A673 (cell line): ENCODE measurements around the gene KAZN. TPM values are rescaled to one million over a fixed set of nuclear protein-coding genes. Genes with fewer than 3 reads are reported as not detected.

ENCODE experiments used
- BruUV-seq: library from RNA; stranded (reverse); fragments of 400-500 nt; replicated peaks from 2 replicates; lab custom pipeline; 2021; lab: Mats Ljungman, UMichigan
- CTCF ChIA-PET: fragments of 300-600 bp; sonication (Branson Sonifier 250); formaldehyde crosslinking; loops from one replicate; lab custom pipeline; 2022; ENCODE audit warnings: antibody characterized with exemption; lab: Charles Lee
- POLR2A ChIA-PET: fragments of 300-600 bp; sonication (Branson Sonifier 250); formaldehyde crosslinking; loops from one replicate; lab custom pipeline; 2022; ENCODE audit warnings: antibody characterized with exemption; ENCODE audit not compliant: low non-redundant PET; lab: Charles Lee
- DNase-seq: peaks from one replicate; pipeline ENCODE4 v3.0.0-alpha.2; 2015; ENCODE audit warnings: low spot score
- H3K27ac ChIP-seq: fragments of 200-600 bp; sonication (generic); 2 replicates; pipeline ENCODE4 v1.5.1; 2016; ENCODE audit warnings: mixed run types, low read depth, mild to moderate bottlenecking, mixed read lengths, antibody characterized with exemption, low read length; ENCODE audit not compliant: poor library complexity, severe bottlenecking
- H3K27me3 ChIP-seq: fragments of 200-600 bp; sonication (generic); replicated peaks from 2 replicates; pipeline ENCODE4 v1.6.1; 2017; ENCODE audit warnings: mixed run types, low read depth, mild to moderate bottlenecking, mixed read lengths, antibody characterized with exemption, low read length; ENCODE audit not compliant: insufficient read depth, poor library complexity
- H3K36me3 ChIP-seq: fragments of 200-600 bp; sonication (generic); 2 replicates; pipeline ENCODE4 v1.6.1; 2016; ENCODE audit warnings: mixed run types, mild to moderate bottlenecking, mixed read lengths, antibody characterized with exemption, low read length; ENCODE audit not compliant: insufficient read depth, poor library complexity, severe bottlenecking
- H3K4me1 ChIP-seq: fragments of 200-600 bp; sonication (generic); 2 replicates; pipeline ENCODE4 v1.6.1; 2017; ENCODE audit warnings: mixed run types, mild to moderate bottlenecking, mixed read lengths, antibody characterized with exemption, low read length; ENCODE audit not compliant: insufficient read depth, poor library complexity, severe bottlenecking
- H3K4me3 ChIP-seq: fragments of 200-600 bp; sonication (generic); 2 replicates; pipeline ENCODE4 v1.5.1; 2016; ENCODE audit warnings: low read depth, mixed run types, mild to moderate bottlenecking, mixed read lengths, low read length; ENCODE audit not compliant: poor library complexity, severe bottlenecking
- H3K9me3 ChIP-seq: fragments of 200-600 bp; sonication (generic); 2 replicates; pipeline ENCODE4 v1.6.1; 2016; ENCODE audit warnings: mixed run types, low read depth, mild to moderate bottlenecking, mixed read lengths, antibody characterized with exemption, low read length; ENCODE audit not compliant: poor library complexity, severe bottlenecking
- EZH2 ChIP-seq: fragments of 200-600 bp; sonication (generic); IDR thresholded peaks from 2 replicates; pipeline ENCODE4 v1.6.1; 2017; ENCODE audit warnings: borderline replicate concordance, low read depth, mild to moderate bottlenecking, mixed read lengths, antibody characterized with exemption, low read length; ENCODE audit not compliant: poor library complexity, severe bottlenecking
- intact Hi-C: fragments of 100-400 bp; cut with micrococcal nuclease; formaldehyde crosslinking; loops from one replicate; pipeline ENCODE4 v1.10.0; 2022; ENCODE audit not compliant: unreplicated experiment
- total RNA-seq: library from RNA; stranded (reverse); gene quantifications from 2 replicates; pipeline ENCODE4 v1.2.3, GENCODE V29; 2021
- TF ChIP-seq, protein P1 (sequence below): fragments of 300-800, 200-600 bp; sonication (generic); conservative IDR thresholded peaks from 2 replicates; pipeline ENCODE4 v1.5.1; 2017; ENCODE audit warnings: low read depth, mild to moderate bottlenecking, antibody characterized with exemption, low read length, moderate library complexity, mixed read lengths

Gene KAZN
- total RNA-seq, 1 experiment from 2014 or later: 8.0 TPM

DNA sequence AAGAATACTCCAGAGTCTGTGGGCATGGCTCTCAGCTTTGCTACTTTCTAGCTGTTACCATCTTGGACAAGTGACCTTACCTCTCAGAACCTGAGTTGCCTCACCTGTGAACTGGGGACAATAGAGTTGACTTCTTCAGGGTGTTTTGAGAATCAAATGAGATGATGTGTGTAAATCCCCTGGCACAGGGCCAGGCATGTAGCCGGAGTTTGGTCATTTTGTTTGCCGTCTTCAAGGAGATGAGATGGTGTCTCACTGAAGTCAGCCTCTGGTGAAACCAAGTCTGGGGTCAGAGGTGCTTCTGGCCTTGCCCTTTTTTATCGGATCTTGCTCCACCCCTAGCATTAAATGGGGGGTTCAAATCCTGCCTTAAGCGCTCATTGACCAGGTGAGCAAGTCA, 405.9 kb downstream of the KAZN start:
- no peak for TF ChIP-seq EZH2
- TF ChIP-seq, protein P1, sequence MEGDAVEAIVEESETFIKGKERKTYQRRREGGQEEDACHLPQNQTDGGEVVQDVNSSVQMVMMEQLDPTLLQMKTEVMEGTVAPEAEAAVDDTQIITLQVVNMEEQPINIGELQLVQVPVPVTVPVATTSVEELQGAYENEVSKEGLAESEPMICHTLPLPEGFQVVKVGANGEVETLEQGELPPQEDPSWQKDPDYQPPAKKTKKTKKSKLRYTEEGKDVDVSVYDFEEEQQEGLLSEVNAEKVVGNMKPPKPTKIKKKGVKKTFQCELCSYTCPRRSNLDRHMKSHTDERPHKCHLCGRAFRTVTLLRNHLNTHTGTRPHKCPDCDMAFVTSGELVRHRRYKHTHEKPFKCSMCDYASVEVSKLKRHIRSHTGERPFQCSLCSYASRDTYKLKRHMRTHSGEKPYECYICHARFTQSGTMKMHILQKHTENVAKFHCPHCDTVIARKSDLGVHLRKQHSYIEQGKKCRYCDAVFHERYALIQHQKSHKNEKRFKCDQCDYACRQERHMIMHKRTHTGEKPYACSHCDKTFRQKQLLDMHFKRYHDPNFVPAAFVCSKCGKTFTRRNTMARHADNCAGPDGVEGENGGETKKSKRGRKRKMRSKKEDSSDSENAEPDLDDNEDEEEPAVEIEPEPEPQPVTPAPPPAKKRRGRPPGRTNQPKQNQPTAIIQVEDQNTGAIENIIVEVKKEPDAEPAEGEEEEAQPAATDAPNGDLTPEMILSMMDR: no peak
- CTCF ChIA-PET: no interaction called here
- Histone ChIP-seq H3K4me1 (no peaks in the 10 kb centered on the region), H3K9me3 (no peaks in the 10 kb centered on the region), H3K27ac (no peak overlapping the region), H3K4me3 (no peak overlapping the region), H3K36me3 (no peaks in the 10 kb centered on the region), H3K27me3 (no peaks in the 10 kb centered on the region)
- DNase-seq: no peak
- intact Hi-C loops: no loop called here
- BruUV-seq: no TSS peak
- POLR2A ChIA-PET: no interaction called here

DNA sequence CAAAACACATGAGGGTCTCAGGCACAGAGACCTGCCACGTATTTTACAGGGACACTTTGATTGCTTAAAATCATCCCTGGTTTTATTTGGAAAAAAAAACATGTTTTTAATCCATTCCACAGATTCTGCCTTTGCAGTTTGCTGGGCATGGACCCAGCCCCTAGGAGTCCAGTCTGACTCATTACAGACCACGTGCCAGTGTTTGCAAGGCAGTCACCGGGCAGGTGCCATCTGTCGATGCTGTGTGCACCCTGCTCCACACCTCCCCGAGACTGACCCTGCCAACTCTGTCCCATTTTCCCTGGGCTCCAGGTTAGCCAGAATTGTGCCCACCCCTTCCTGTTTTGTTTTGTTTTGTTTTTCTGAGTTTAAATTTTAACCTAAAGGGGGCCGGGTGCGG, 406.6 kb downstream of the KAZN start:
- intact Hi-C loops: no loop called here
- H3K36me3 ChIP-seq: no peaks in the 10 kb centered on the region
- POLR2A ChIA-PET: no interaction called here
- TF ChIP-seq, protein P1: no peak
- no peak for TF ChIP-seq EZH2
- H3K4me3 ChIP-seq: no peak overlapping the region
- H3K27me3 ChIP-seq: no peaks in the 10 kb centered on the region
- no TSS peak for BruUV-seq
- no peak overlapping the region for H3K27ac ChIP-seq
- H3K9me3 ChIP-seq: no peaks in the 10 kb centered on the region
- DNase-seq: no peak
- CTCF ChIA-PET: no interaction called here
- no peaks in the 10 kb centered on the region for H3K4me1 ChIP-seq

DNA sequence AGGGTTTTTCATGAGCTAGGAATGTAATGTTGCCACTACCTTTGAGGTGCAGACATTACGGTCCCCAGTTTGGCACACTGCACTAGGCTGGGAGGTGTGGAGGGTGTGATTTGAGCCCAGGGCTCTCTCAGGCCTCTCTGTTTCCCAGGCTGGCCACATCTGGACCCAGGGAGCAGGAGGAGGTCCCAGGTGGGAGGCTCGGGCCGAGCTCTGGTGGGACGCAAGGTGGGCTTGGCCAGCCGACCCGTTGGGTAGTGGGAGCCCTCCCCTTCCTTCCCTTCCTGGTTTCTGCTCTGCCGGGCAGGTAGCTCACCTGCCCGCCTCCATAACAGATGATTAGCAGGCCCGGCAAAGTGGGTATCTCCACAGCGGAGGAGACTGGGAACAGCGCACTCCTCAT, 408.9 kb downstream of the KAZN start:
- no TSS peak for BruUV-seq
- H3K4me1 ChIP-seq: no peaks in the 10 kb centered on the region
- intact Hi-C loops: no loop called here
- ChIA-PET POLR2A (no interaction called here), CTCF (no interaction called here)
- no peaks in the 10 kb centered on the region for H3K9me3 ChIP-seq
- H3K4me3 ChIP-seq: no peak overlapping the region
- no peak for DNase-seq
- no peak overlapping the region for H3K27ac ChIP-seq
- no peaks in the 10 kb centered on the region for H3K36me3 ChIP-seq
- no peaks in the 10 kb centered on the region for H3K27me3 ChIP-seq
- TF ChIP-seq EZH2: no peak
- TF ChIP-seq, protein P1: no peak
